HG02870 (cell line): Measurements from ENCODE around the gene TBC1D3C.
"Not testable (repeated sequence)": the region's sequence is repeated elsewhere in the genome, so short reads cannot be mapped to it uniquely, and the experiment has no call there.

Experiments used
- ATAC-seq: cut with Tn5 transposase; IDR thresholded peaks from one replicate; pipeline ENCODE4 v1.9.1; 2021; ENCODE audit warnings: mild to moderate bottlenecking, moderate library complexity; ENCODE audit not compliant: unreplicated experiment

The TBC1D3C gene

GRCh38 chr17:38068534-38068933 is at the start of gene TBC1D3C:
Gene TBC1D3C, minus strand, starts transcription at chr17:38068634. Its CDS starts 1,568 bp downstream, at chr17:38067066.
- ATAC-seq: not testable (repeated sequence)

GRCh38 chr17:38099262-38099661 is 30.8 kb upstream of the TBC1D3C start:
- not testable (repeated sequence) for ATAC-seq

- not testable (repeated sequence) for ATAC-seq
Measured at GRCh38 chr17:38094059-38094694, 25.7 kb upstream of the TBC1D3C start.

- not testable (repeated sequence) for ATAC-seq
Measured at GRCh38 chr17:38088120-38088519, 19.7 kb upstream of the TBC1D3C start.

GRCh38 chr17:38087344-38087743 is 18.9 kb upstream of the TBC1D3C start:
- ATAC-seq: not testable (repeated sequence)
